Neuronal stem cell (in vitro differentiated cells): ENCODE results near the gene RABIF.

Experiments used
- DNase-seq: peaks from one replicate; pipeline ENCODE4 v3.0.0-alpha.2; 2013; ENCODE audit warnings: low spot score
- H2AFZ ChIP-seq: one replicate; pipeline ENCODE4 v1.6.1; 2013; ENCODE audit warnings: mild to moderate bottlenecking, low read length, inconsistent platforms
- H2AK5ac ChIP-seq: 2 replicates; pipeline ENCODE4 v1.6.1; 2013; ENCODE audit warnings: low read depth, mild to moderate bottlenecking, inconsistent platforms, low read length, moderate library complexity, mixed read lengths
- H2BK120ac ChIP-seq: 2 replicates; pipeline ENCODE4 v1.6.1; 2013; ENCODE audit warnings: low read depth, mild to moderate bottlenecking, inconsistent platforms, low read length, moderate library complexity, mixed read lengths
- H2BK12ac ChIP-seq: one replicate; pipeline ENCODE4 v1.6.1; 2013; ENCODE audit warnings: low read length, inconsistent platforms
- H2BK15ac ChIP-seq: 2 replicates; pipeline ENCODE4 v1.6.1; 2013; ENCODE audit warnings: mild to moderate bottlenecking, low read length, inconsistent platforms, mixed read lengths
- H2BK5ac ChIP-seq: one replicate; pipeline ENCODE4 v1.6.1; 2013; ENCODE audit warnings: inconsistent platforms, mild to moderate bottlenecking, low read length, moderate library complexity
- H3K14ac ChIP-seq: one replicate; pipeline ENCODE4 v1.6.1; 2013; ENCODE audit warnings: low read length, inconsistent platforms
- H3K18ac ChIP-seq: 2 replicates; pipeline ENCODE4 v1.6.1; 2013; ENCODE audit warnings: low read length, inconsistent platforms
- H3K23ac ChIP-seq: 2 replicates; pipeline ENCODE4 v1.6.1; 2013; ENCODE audit warnings: low read depth, mild to moderate bottlenecking, mixed read lengths, low read length, inconsistent platforms; ENCODE audit not compliant: poor library complexity
- H3K27ac ChIP-seq: replicated peaks from 3 replicates; pipeline ENCODE4 v1.5.1; 2013; ENCODE audit warnings: low read length, inconsistent platforms
- H3K27me3 ChIP-seq, 3 experiments: 2 replicates each; pipeline ENCODE4 v1.6.1; 2013; ENCODE audit warnings: low read length in 3 of 3, mild to moderate bottlenecking in 2 of 3, inconsistent platforms in 1 of 3, low read depth in 1 of 3, mixed read lengths in 1 of 3, moderate library complexity in 1 of 3; ENCODE audit not compliant: control insufficient read depth in 3 of 3, insufficient read depth in 3 of 3
- H3K36me3 ChIP-seq, 2 donors: replicated peaks in 1 of 2; 2 replicates each; pipeline ENCODE4 v1.6.1; 2013; ENCODE audit warnings: low read length in 2 of 2; ENCODE audit not compliant: control insufficient read depth in 2 of 2, insufficient read depth in 2 of 2
- H3K4ac ChIP-seq: 2 replicates; pipeline ENCODE4 v1.6.1; 2013; ENCODE audit warnings: inconsistent platforms, mild to moderate bottlenecking, low read length, moderate library complexity
- H3K4me1 ChIP-seq, 2 donors: 1 replicate in 1 of 2; 2 replicates in 1 of 2; pipeline ENCODE4 v1.6.1; 2013; ENCODE audit warnings: low read length in 2 of 2, low read depth in 1 of 2; ENCODE audit not compliant: control insufficient read depth in 2 of 2, insufficient read depth in 1 of 2
- H3K4me2 ChIP-seq: one replicate; pipeline ENCODE4 v1.6.1; 2013; ENCODE audit warnings: mild to moderate bottlenecking, low read length, inconsistent platforms; ENCODE audit not compliant: insufficient read depth, poor library complexity, severe bottlenecking
- H3K4me3 ChIP-seq, 2 donors: 2 replicates each; pipeline ENCODE4 v1.5.1; 2013; ENCODE audit warnings: low read length in 2 of 2, mild to moderate bottlenecking in 2 of 2, inconsistent platforms in 1 of 2, moderate library complexity in 1 of 2
- H3K79me1 ChIP-seq: one replicate; pipeline ENCODE4 v1.6.1; 2013; ENCODE audit warnings: low read depth, mild to moderate bottlenecking, inconsistent platforms, low read length, moderate library complexity
- H3K9ac ChIP-seq: one replicate; pipeline ENCODE4 v1.6.1; 2013; ENCODE audit warnings: mild to moderate bottlenecking, low read depth, low read length, inconsistent platforms; ENCODE audit not compliant: poor library complexity
- H3K9me3 ChIP-seq, 2 donors: replicated peaks in 1 of 2; 2 replicates each; pipeline versions ENCODE3 to v1.6.1; 2013; ENCODE audit warnings: low read length in 2 of 2, mild to moderate bottlenecking in 2 of 2, inconsistent platforms in 1 of 2, low read depth in 1 of 2, mixed read lengths in 1 of 2, moderate library complexity in 1 of 2; ENCODE audit not compliant: control insufficient read depth in 2 of 2, insufficient read depth in 1 of 2
- H4K8ac ChIP-seq: one replicate; pipeline ENCODE4 v1.6.1; 2013; ENCODE audit warnings: low read depth, mild to moderate bottlenecking, inconsistent platforms, low read length, moderate library complexity
- H4K91ac ChIP-seq: one replicate; pipeline ENCODE4 v1.6.1; 2013; ENCODE audit warnings: low read length, low read depth, mild to moderate bottlenecking, inconsistent platforms; ENCODE audit not compliant: poor library complexity
- WGBS, 2 donors: extraction: QIAGEN DNeasy Blood & Tissue Kit; methylation state at CpG; one replicate each; pipeline ENCODE4 v1.1.7; 2013; ENCODE audit warnings: missing lambda C conversion rate in 2 of 2, mixed read lengths in 1 of 2; ENCODE audit not compliant: insufficient read length in 2 of 2, insufficient replicate concordance in 1 of 2; ENCODE audit errors: extremely low coverage in 2 of 2; 5-methylcytosine and 5-hydroxymethylcytosine counted together

The RABIF gene

GRCh38 chr1:202934755-202935154 is 45.8 kb upstream of the RABIF start:
- no CpG with 5 or more reads among the region's 3 CpGs for WGBS, 2 donors
- H2BK15ac ChIP-seq: no peak overlapping the region
- no peaks in the 10 kb centered on the region for H3K27me3 ChIP-seq
- no peak overlapping the region for H2BK12ac ChIP-seq
- H4K91ac ChIP-seq: no peak overlapping the region
- H2AFZ ChIP-seq: no peak overlapping the region
- H3K23ac ChIP-seq: no peak overlapping the region
- no peaks in the 10 kb centered on the region for H3K4me1 ChIP-seq
- H2AK5ac ChIP-seq: no peak overlapping the region
- H2BK5ac ChIP-seq: no peak overlapping the region
- H3K9ac ChIP-seq: no peak overlapping the region
- H3K4me2 ChIP-seq: no peak overlapping the region
- no peaks in the 10 kb centered on the region for H3K79me1 ChIP-seq
- H3K27ac ChIP-seq: no peak overlapping the region
- no peak overlapping the region for H3K4me3 ChIP-seq
- no peak overlapping the region for H3K18ac ChIP-seq
- peaks cover 1 to 5% of the 10 kb centered on the region in 2 donors for H3K36me3 ChIP-seq
- no peak overlapping the region for H3K14ac ChIP-seq
- no peak overlapping the region for H3K4ac ChIP-seq
- DNase-seq: no peak
- peaks cover 0 to 3% of the 10 kb centered on the region in 2 donors for H3K9me3 ChIP-seq
- no peak overlapping the region for H4K8ac ChIP-seq
- H2BK120ac ChIP-seq: no peak overlapping the region

- Histone ChIP-seq H4K91ac (no peak overlapping the region), H3K79me1 (no peaks in the 10 kb centered on the region), H3K36me3 (no peaks in the 10 kb centered on the region), H3K4ac (no peak overlapping the region), H2BK5ac (no peak overlapping the region), H3K4me2 (no peak overlapping the region), H3K9me3 (peaks cover 0 to 3% of the 10 kb centered on the region in 2 donors), H4K8ac (no peak overlapping the region), H2BK15ac (no peak overlapping the region), H3K18ac (no peak overlapping the region), H2AK5ac (no peak overlapping the region), H3K14ac (no peak overlapping the region), H3K4me3 (no peak overlapping the region), H2BK12ac (no peak overlapping the region), H2AFZ (no peak overlapping the region), H3K27me3 (no peaks in the 10 kb centered on the region), H2BK120ac (no peak overlapping the region), H3K27ac (no peak overlapping the region), H3K23ac (no peak overlapping the region), H3K4me1 (no peaks in the 10 kb centered on the region), H3K9ac (no peak overlapping the region)
- no peak for DNase-seq
- WGBS, 2 donors: no CpG with 5 or more reads among the region's 2 CpGs
Measured at GRCh38 chr1:202932476-202932875, 43.5 kb upstream of the RABIF start.

- H2BK12ac ChIP-seq: no peak within 1 kb of the TSS
- H3K4ac ChIP-seq: no peak within 1 kb of the TSS
- WGBS, 2 donors: no CpG with 5 or more reads among the region's 57 CpGs
Measured at GRCh38 chr1:202926581-202927491, 37.9 kb upstream of the RABIF start, which contains the start of gene KLHL12. Gene KLHL12 (minus strand): TSS chr1:202927234. CDS start chr1:202925162, 2,072 bp downstream.

GRCh38 chr1:202923533-202923932 is 34.6 kb upstream of the RABIF start:
- Histone ChIP-seq H4K91ac (no peak overlapping the region), H3K9me3 (no peaks in the 10 kb centered on the region), H2AFZ (no peak overlapping the region), H2AK5ac (no peak overlapping the region), H3K14ac (no peak overlapping the region), H3K4me1 (no peaks in the 10 kb centered on the region), H4K8ac (no peak overlapping the region), H3K36me3 (peaks cover 4 to 51% of the 10 kb centered on the region in 2 donors), H2BK15ac (no peak overlapping the region), H2BK12ac (no peak overlapping the region), H2BK120ac (no peak overlapping the region), H3K23ac (no peak overlapping the region), H3K9ac (no peak overlapping the region), H3K4ac (no peak overlapping the region), H3K4me3 (no peak overlapping the region), H3K4me2 (no peak overlapping the region), H3K18ac (no peak overlapping the region), H3K79me1 (no peaks in the 10 kb centered on the region), H3K27me3 (no peaks in the 10 kb centered on the region), H2BK5ac (no peak overlapping the region), H3K27ac (no peak overlapping the region)
- WGBS, 2 donors: no CpG with 5 or more reads among the region's 3 CpGs
- DNase-seq: no peak

More at GRCh38 chr1:202926581-202927491, 37.9 kb upstream of the RABIF start, which contains the start of gene KLHL12:
- no peaks in the 10 kb centered on the region for H3K27me3 ChIP-seq
- DNase-seq: peak; percentile 97
- H4K91ac ChIP-seq: peak within 1 kb of the TSS; percentile 34
- H4K8ac ChIP-seq: no peak within 1 kb of the TSS
- peak within 1 kb of the TSS; percentile 95 for H2AFZ ChIP-seq
- H3K4me2 ChIP-seq: peak within 1 kb of the TSS; percentile 60
- H3K14ac ChIP-seq: no peak within 1 kb of the TSS
- H2BK5ac ChIP-seq: no peak within 1 kb of the TSS
- peaks cover 0 to 29% of the 10 kb centered on the region in 2 donors for H3K36me3 ChIP-seq
- H2BK15ac ChIP-seq: no peak within 1 kb of the TSS
- no peaks in the 10 kb centered on the region for H3K9me3 ChIP-seq
- H3K79me1 ChIP-seq: no peaks in the 10 kb centered on the region
- H3K4me1 ChIP-seq: no peaks in the 10 kb centered on the region
- H3K27ac ChIP-seq: peak within 1 kb of the TSS; percentile 84
- no peak within 1 kb of the TSS for H2BK120ac ChIP-seq
- peak within 1 kb of the TSS; percentile 91 for H3K18ac ChIP-seq
- H3K23ac ChIP-seq: peak within 1 kb of the TSS; percentile 94
- no peak within 1 kb of the TSS for H2AK5ac ChIP-seq
- peak within 1 kb of the TSS; percentile 88 for H3K9ac ChIP-seq
- H3K4me3 ChIP-seq: peak within 1 kb of the TSS; percentile 70 to 95
